DMS153 (cell line): ENCODE measurements around the gene ZNF407.
A peak's percentile ranks its signal among the peaks of the same experiment; 100 is the strongest.
"Not testable (repeated sequence)": the region's sequence is repeated elsewhere in the genome, so short reads cannot be mapped to it uniquely, and the experiment has no call there.

Source experiments
- DNase-seq: peaks from one replicate; lab custom pipeline; 2025; lab: John Stamatoyannopoulos, UW

Gene ZNF407

DNA sequence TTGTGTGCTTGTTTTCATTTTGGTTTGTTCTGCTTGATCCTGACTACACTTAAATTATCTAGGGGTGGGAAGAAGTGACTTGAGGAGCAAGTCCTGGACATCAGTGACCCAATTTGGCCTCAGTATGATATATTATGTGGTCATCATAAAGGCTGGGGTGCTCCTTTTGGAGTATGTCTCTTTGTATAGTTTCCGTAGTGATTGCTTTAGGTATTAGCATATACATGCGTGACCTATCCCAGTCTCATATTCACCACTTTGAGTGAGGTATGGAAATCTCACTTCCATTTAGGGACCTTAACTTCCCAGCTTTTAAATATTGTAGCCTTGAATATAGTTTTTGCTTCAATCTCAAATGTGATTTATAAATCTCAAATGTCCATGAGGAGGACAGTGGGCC, 370.3 kb downstream of the ZNF407 start:
- DNase-seq = no peak

DNA sequence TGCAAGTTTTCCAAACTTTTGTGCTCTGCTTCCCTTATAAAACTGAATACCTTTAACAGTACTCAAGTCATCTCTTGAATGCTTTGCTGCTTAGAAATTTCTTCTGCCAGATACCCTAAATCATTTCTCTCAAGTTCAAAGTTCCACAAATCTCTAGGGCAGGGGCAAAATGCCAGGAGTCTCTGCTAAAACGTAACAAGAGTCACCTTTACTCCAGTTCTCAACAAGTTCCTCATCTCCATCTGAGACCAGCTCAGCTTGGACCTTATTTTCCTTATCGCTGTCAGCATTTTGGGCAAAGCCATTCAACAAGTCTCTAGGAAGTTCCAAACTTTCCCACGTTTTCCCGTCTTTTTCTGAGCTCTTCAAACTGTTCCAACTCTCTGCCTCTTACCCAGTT, 373.7 kb downstream of the ZNF407 start:
- DNase-seq = not testable (repeated sequence)

DNA sequence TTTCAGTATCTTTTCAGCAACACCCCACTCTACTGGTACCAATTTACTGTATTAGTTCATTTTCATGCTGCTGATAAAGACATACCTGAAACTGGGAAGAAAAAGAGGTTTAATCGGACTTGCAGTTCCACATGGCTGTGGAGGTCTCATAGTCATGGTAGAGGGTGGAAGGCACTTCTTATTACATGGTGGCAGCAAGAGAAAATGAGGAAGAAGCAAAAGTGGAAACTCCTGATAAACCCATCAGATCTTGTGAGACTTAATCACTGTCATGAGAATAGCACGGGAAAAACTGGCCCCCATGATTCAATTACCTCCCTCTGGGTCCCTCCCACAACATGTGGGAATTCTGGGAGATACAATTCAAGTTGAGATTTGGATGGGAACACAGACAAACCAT, 374.1 kb downstream of the ZNF407 start:
- DNase-seq = not testable (repeated sequence)

DNA sequence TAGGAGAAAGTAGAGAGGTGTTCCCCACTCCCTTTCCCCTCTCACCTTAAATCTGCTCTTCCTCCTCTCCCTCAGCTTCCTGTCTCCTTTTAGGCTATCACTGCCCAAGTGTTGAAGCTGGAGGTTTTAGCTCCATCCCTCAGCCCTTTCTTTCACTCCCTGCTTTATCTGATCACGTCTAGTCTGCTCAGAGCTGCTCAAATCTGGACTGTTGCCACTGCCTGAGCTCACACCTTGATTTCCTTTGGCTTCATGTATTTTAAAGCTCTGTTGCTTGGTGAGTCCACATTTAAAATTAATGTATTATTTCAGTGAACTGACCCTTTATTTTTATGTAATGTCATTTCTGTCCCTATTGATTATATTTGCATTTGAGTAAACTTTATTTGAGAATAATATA, 374.7 kb downstream of the ZNF407 start:
- DNase-seq = no peak

DNA sequence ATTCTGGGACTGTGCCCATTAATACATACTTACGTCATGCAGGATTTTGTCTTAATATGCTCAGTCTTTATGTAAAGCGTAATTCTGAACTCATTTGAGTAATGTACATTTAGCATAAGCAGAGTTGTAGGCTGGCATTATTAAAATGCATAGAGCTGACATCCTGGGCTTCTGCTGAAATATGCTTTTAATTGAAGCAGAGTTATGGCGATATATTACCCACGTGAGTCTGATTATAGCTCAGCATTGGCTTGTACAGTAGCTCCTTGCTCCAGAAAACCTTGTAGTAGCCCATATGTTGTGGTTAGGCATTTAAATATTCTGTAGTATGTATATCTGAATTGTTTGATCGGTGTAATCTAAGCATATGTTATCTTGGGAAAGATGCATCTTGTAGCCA, 377.3 kb downstream of the ZNF407 start:
- no peak for DNase-seq

DNA sequence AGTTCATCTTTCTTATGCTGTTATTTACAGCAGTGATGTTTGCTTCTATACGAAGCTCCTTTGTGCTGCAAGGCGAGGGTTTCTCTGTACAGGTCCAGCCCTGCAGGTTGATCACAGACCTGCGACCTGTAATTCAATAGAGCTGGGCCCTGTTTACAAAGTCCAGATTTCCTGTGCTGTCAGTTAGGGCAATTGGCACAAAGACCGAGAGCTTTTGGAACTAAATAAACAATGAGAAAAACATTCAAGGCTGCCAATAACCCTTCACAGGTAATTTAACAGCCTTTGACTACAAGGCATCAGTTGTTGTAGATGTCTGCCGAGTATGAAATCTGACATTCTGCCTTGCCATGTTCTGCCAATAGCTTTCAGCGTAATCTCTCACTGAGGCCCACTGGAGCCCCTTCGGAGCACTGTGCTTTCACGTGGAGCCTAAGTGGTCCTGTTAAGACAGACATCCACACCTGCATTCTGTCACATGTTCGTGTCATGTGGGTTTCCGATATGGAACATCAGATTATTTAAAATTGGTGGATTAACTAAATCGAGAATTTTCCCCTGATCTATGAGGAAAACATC, 378.8 kb downstream of the ZNF407 start:
- peak; percentile 91 for DNase-seq

DNA sequence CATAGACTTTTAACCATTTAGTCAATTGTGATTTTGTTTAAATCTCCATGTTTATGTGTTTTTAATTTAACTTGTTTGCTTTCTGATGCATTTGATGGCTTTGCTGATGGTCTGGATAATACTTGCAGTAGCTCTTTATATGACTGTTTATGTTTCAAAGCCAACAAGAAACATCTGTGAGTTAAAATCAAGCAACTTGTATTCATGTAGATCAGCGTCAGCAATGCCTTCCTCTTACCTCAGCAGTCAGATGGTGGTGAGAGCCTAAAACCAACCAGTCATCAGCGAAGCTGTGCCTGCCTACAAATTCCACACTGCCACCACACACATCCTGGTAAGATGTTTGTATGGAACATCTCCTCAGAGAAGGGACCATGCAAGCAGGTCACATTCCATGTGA, 379.4 kb downstream of the ZNF407 start:
- no peak for DNase-seq

DNA sequence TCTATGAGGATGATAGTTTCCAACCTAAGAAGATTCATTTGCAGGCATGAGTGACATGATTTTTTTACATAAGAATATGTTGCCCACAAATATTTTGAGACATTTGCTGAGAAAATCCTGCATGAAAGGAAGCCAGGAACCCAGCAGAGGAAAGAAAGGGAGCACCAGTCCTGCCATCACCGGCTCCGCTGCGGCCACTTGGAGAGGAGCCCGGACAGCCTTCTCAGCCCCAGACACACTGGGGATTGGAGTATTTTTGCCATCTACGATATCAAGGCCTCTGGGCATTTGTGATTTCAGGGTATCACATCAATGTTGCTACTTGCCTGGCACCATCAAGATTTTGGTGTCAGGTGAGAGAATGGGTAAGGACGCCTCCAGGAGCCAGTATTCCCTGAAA, 383.0 kb downstream of the ZNF407 start:
- no peak for DNase-seq

DNA sequence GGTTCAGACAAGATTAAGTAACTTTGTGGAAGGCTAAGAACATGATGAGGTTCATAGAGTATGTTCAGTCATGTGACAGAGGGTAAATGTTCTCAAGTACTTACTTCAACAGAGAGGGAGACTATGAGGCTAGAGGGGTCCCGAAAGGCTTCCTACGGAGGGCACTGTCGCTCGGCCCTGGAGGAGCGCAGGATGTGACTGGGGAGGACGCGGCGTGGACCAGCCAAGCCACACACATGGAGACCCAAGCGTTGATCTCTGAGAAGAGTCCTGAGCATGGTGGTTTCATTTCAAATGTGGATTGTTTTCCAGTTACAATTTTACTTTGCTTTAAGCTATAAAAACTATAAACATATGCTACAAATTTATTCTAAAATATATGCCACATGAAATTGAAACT, 383.8 kb downstream of the ZNF407 start:
- no peak for DNase-seq

DNA sequence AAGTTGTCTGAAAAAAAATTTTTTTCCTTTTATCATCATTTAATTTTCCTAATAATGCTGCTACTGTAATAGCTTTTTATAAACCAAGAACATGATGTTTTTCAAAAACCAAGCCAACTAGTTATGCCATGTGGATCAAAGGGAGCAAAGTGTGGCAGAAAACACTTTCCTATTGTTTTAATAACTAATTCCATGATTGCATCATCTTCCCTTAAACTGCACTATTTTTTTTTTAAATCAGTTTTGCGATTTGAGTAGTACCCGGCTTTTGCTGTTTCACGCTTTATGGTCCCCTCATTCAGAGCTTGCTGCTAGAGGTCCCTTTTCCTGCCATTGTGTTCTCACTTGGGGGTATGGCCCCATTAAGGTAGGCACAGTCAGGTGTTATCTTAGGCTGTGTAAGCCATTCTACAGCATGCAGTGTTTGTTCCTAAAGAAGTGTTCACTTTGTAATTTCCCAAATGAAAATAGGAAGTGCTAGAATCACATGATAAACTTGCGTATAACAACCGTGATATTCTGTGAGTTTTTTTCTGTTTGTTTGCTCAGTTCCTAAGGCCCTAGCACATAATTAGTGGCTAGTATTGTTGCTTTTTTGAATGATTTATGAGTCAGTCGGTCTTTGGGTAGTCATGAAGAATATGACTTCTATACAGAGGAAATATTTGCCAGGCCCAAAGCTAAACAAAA, 385.4 kb downstream of the ZNF407 start:
- DNase-seq = peak; percentile 72

DNA sequence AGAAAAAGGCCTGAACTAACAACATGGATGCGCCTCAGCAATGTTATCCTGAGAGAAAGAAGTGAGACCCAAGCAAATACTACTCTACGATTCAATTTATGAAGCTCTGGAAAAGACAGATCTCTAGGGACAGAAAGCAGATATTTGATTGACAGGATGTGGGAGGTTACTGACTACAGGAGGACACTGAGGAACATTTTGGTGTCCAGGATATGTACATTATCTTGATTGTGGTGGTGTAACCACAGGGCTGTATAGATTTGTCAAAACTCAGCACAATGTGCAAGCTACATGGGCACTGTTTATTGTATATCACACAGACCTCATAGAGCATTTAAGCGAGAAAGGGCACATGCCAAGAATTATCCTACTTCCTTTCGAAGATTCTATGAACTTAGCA, 391.5 kb downstream of the ZNF407 start:
- no peak for DNase-seq

DNA sequence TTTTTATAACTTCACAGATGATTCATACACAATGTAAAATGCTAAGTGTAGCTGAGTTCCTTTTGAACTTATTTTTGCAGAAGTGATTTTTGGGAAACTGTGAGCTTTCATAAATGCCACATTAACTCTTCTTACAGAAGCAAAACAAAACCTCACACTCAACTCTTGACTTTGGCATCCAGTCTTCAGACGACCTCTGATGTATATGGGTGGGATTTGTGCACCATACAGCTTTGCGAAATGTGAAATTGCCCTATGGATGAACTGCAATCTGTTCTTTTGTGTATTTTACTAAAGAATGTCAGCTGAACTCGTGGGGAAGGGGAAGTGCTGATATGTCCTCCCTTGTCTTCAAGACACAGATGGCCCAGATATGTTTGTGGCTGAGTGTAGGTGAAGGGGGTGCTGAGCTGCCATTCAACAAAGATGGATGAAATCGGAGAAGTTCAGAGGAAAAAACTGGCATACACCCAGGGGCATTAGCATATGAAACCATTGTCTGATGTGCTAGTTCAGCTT, 393.0 kb downstream of the ZNF407 start:
- no peak for DNase-seq

DNA sequence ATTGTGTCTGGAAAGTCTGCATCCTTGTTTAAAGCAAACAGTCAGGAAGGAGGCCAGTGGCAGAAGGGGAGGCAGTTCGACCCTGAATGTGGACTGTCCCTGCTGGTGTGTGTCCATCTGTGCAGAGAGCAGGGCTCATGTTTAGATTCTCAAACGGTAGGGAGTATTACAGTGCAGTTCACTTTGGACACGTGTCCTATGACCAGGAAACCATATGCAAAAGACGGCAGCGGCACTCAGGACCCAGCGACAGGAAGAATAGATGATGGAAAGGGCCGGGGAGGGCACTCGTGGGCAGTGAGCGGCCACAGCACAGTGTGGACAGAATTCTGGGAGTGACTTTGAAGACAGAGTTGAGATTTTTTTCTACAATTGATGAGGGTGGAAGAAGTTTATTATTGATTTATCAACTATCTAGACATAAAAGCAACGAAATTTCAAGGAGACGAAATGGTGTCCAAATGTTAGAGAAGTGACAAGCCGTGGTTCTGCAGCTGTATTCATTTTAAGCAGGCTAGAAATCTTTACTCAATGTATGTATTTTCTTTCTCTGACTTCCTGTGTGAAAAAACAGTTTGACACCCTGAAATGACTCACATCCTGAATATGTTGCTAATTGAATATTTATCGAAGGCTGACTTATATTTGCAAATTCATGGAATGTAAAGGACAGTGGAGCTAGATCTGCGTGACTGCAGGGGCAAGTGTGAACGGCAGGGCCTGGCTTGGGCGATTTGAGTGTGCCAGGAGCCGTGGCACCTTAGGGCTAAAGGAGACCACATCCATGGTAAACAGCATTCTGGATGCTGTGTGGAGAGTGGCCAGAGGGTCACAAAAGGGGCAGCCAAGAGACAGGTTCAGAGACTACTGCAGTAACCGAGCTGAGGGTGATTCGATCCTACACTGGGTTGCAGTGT, 397.1 kb downstream of the ZNF407 start:
- peak; percentile 25 for DNase-seq

DNA sequence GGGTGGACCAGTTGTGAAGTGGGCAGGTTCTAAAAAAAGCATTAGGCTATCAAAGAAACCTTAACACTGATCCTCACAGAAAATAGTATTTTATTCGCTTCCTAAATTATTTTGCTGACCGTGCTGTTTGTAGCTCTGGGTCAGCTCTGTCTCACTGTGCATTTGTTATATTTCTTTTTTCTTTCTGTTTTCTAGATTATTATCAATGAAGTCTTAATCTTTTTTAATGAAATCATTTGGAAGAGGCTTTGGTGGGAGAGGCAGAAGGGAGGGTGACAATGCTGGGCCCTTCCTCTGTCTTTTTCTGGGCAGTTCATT, 397.7 kb downstream of the ZNF407 start:
- DNase-seq = no peak

DNA sequence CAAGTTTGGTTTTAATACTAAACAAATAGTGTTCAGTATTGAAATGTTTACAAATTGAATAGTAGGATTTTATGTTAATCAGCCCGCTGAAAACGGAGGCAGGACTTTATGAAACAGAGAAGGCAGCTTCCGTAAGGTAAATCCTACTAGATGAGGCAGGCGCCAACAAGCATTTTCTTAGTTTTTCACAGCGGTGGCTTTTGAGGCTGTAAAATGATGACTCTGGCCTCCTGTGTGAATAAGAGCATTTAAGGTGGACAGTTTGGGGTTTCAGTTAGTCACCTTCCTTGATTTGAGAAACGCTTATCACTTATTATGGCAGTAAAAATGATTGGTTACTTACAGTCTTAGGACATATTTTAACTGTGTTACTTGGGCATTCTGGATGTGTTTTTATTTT, 398.4 kb downstream of the ZNF407 start:
- no peak for DNase-seq

DNA sequence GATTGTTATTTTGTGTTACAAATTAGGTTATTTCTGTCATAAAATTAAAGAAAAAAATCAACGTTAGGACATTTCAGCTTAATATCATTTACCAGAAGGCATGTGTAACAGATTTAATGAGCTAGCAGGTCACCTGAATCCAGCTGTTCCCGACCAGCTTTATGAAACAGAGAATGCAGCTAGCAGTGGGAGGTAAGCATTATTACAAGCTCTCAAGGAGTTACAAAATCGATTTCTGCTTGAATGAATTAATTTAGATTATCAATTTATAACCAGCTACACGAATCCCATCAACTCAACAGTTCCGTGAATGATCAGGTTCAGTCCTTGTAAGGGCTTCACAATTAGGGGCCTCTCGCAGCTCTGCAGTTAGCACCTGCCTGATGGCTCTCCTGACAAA, 399.3 kb downstream of the ZNF407 start:
- no peak for DNase-seq

DNA sequence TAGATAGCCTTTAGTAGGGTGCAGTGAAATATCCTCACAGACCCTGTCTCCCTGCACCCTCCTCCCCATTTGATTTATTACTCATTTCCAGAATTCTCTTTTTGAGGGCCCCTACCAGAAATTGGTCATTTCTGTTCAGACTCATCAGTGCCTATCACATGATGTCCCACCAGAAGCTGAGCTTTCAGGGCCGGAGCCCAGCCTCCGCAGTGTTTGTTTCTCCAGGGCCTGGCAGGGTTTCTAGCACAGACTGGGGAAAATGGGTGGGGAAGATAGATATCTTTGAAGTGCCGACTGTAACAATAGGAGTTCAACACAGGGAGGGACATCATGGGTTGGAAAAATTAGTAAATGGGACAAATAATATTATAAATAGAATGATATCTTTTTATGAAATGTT, 403.2 kb downstream of the ZNF407 start:
- no peak for DNase-seq

DNA sequence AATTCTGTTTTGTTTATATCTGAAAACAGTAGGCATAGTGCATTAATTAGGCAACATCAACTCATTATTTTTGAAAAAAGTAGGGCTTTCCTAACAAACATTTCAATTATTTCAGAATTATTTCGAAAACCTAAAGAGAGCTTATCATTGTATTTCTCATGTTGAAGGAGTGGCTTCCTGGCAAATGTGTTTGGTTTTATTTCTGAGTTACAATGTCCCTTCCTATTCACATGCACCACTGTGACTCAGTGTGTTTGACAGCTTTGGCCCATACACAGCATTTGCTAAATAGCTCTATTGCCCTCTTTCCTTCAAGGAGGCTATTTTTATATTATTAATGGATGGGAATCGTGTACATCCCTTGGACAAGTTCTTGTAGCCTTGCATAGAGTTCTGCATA, 405.4 kb downstream of the ZNF407 start:
- no peak for DNase-seq

DNA sequence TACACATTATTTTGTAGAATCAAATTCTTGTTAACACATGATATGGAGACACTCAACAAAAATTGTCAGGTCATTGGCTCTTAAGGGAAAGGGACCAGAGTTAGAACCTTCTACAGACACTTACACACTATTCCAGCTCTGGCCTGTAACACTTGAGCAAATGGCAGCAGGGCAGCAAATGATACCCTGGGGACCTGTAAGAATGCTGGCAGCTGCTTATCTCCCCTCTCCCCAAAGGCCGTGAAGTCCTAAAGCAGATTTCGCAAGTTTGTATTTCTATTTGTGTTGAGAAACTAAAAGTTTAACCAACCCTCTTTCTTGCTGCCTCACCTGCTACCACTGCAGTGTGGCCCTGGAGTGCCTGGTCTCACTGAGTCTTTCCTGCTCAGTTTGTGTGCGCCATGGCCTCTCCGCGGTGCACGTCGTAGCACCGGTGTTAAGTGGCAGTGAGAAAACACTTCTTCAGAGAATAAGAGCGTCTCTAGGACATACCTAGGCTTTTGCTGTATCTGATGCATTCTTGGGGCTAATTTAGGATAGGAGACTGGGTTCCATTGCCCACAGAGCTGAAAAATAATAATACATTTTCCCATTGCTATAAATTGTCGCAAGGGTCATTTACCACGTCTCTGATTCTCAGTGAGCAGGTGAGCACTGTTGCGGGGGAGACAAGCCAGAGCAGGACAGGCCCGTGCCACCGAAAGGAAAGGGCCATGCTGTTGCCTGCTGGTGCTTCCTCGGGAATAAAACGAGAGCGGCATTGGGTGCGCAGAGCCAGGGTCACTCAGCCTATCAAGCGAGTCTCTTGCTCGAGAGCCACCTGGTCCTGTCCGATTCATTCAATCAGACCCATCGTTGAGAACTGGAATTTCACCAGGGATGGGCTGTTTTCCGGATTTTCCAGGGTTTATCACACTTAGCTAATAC, 406.4 kb downstream of the ZNF407 start:
- no peak for DNase-seq

DNA sequence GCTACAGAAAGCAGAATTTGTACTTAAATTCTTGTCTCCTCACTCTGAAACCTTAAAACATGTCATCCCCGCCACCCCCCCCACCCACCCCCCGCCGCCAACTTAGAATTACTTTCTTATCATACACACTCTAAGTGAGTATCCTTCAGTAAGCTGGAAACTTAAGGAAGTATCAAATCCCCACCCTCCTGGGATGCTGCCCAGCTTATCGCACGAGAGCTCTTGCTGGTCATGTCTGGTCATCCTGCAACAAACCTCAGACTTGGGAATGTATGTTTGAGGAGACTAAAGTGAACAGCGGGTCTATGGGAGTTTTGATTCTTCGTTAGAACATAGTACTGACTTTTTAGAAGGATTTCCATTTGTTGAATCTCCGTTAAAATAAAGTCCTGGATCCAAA, 408.0 kb downstream of the ZNF407 start:
- DNase-seq = no peak

DNA sequence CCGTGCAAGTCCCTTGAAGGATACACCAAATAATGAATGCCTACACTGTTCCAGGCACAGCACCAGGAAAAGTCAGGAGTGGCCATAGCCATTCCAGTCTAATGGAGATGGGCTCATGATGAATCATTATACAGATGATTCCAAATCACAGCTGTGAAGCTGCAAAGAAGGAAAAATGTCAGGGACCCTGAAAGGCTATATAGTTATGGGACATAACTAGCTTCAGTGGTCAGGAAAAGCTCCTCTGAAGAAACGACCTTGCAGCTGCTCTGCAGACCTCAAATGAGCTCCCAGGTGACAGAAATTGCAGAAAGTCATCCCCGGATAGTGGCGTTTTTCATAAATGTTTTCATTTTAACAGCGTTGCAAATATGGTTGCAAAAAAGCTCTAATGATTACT, 410.5 kb downstream of the ZNF407 start:
- DNase-seq = no peak

DNA sequence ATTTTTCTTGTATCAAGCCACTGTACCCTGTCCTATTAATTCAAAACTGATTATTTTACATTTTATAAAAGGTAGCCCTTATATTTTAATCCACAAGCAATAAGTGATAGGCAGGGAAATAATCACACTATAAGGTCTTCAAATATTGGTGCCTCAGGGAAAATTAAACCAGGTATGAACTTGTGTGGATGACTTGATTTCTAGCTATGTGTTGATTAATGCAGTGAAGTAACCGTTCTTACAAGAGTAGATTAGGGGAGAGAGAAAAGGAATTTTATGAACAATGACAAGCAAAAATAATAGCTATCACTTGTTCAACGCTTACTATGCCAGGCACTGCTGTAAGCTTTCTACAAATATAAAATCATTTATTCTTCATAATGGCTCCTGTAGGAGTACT, 411.6 kb downstream of the ZNF407 start:
- DNase-seq = no peak
